Activated naive CD4-positive, alpha-beta T cell treated with anti-CD3 and anti-CD28 coated beads, Interleukin-2, amount 50 U/mL, for 72 hours (primary cell): ENCODE measurements around the gene ARPC1B. TPM values are rescaled to one million over a fixed set of nuclear protein-coding genes. Genes with fewer than 3 reads are reported as not detected.
"Not testable (repeated sequence)": the region's sequence is repeated elsewhere in the genome, so short reads cannot be mapped to it uniquely, and the experiment has no call there.

Source experiments
- ATAC-seq, 2 donors: fragments of 150-1000 bp; cut with Tn5 transposase; 2 replicates each; pipeline ENCODE4 v1.10.0; 2021; ENCODE audit warnings: mild to moderate bottlenecking in 2 of 2, moderate library complexity in 2 of 2
- DNase-seq, 2 donors: peaks; one replicate each; pipeline ENCODE4 v3.0.0; 2021 to 2022; ENCODE audit warnings: low spot score in 2 of 2
- H3K27ac Mint-ChIP-seq, 2 donors: one replicate each; pipeline ENCODE4 v1.8.0; 2022; ENCODE audit warnings: mild to moderate bottlenecking in 2 of 2, mixed read lengths in 2 of 2
- H3K36me3 Mint-ChIP-seq, 2 donors: one replicate each; pipeline ENCODE4 v1.8.0; 2022; ENCODE audit warnings: mixed read lengths in 2 of 2
- H3K9me3 Mint-ChIP-seq, 2 donors: one replicate each; pipeline ENCODE4 v1.8.0; 2022; ENCODE audit warnings: mixed read lengths in 2 of 2
- total RNA-seq, 2 donors: library from RNA; stranded (reverse); gene quantifications; one replicate each; pipeline ENCODE4 v1.2.3, GENCODE V29; 2022

Gene ARPC1B
- total RNA-seq = 100 to 1,000 TPM; 254 to 333 TPM

DNA sequence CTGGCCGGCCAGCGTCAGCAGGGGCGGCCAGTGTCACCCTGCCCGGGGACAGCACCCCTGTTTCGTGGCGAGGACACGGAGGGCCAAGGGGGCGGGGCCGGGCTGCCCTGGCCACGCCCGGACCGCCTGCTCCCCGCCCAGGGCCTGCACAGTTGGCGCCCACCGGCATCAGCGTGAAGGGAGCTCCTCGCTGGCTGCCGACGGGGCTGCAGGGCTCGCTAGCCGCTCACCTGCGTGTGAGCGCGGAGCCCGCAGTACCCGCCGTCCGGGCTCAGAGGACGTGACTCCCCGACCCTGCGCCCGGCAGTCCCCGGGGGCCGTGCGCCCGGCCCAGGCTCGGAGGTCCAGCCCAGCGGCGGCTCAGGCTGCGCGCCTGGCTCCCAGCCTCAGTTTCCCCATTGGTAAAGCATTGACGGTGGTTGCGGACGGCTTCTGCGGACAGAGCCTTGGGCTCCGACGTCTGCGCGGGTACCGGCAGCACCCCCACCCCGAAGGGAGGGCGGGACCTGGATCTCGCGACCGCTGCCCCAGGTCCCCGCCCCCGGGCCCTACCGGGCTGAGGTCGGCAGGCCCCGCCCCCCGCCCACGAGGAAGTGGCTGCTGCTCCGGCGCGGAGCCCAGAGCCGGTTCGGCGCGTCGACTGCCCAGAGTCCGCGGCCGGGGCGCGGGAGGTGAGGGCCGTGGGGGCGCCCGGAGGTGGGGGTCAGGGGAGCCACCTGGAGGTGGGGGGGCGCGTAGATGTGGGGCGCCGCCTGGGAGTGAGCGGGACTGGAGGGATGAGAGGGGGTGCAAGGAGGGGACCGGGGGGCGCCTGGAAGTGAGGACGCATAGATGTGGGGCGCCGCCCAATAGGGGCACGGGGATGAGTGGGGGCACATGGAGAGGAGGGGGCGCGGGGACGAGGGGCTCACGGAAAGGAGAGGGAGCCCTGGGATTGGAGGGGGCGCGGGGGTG lies at the start of gene ARPC1B:
Gene ARPC1B (plus strand): TSS at position 620 of the 954 bp plus-strand sequence. CDS start 10,985 bp downstream, outside the sequence.
- Mint-ChIP-seq H3K36me3 (peaks cover 0 to 15% of the 10 kb centered on the region in 2 donors), H3K9me3 (no peaks in the 10 kb centered on the region), H3K27ac (peak within 1 kb of the TSS; percentile 72 to 85)
- DNase-seq = peak; percentile 80 to 87
- peak; percentile 76 to 82 for ATAC-seq

GRCh38 chr7:99325001-99325493 lies 49.5 kb upstream of the ARPC1B start:
- ATAC-seq = no peak
- Mint-ChIP-seq H3K9me3 (no peaks in the 10 kb centered on the region), H3K36me3 (peaks cover 10% of the 10 kb centered on the region in 2 donors), H3K27ac (peak overlapping the region; percentile 84 to 97)
- no peak for DNase-seq

DNA sequence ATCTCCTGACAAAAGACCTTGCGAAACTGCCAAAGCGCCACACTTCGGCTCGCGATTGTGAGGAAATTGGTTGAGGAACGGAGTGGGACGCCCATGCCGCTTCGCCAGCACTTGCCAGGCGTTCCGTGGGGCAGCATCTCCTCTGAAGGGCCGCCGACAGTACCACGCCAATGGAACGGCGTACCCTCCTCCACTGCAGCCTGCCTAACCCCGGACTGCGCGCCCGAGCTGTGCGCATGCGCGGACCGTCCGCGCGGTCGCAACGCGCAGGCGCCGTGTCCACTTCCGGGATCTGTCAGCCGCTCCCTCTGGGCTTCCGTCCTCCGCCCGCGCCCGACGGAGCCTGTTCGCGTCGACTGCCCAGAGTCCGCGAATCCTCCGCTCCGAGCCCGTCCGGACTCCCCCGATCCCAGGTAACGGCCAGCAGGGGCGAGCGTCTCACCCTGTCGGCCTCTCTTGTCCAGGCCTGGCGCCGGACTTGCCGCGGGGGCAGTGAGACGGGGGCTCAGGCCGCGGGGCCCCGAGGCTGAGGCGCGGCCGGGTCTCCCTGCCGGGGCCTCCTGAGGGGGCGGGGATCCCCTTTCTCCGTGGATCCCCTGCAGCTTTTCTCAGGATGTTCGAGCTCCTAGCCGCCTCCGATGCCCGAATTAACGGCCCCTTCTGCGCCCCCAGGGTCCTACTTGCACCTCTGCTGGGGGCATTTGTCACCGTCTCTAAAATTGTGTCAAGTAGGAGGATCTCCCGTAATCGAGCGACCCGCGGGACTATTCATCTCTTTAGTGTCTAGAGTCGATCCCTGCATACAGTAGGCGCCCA lies 48.7 kb upstream of the ARPC1B start, which contains the start of gene ARPC1A:
Gene ARPC1A (plus strand): TSS at position 307 of the 816 bp plus-strand sequence. CDS start 7,456 bp downstream, outside the sequence.
- ATAC-seq (peak; percentile 92 to 93), DNase-seq (peak; percentile 95 to 96)
- peak within 1 kb of the TSS; percentile 84 to 97 for H3K27ac Mint-ChIP-seq
- peaks cover 10% of the 10 kb centered on the region in 2 donors for H3K36me3 Mint-ChIP-seq
- H3K9me3 Mint-ChIP-seq = no peaks in the 10 kb centered on the region

- no peak for ATAC-seq
- H3K9me3 Mint-ChIP-seq = no peaks in the 10 kb centered on the region
- peak overlapping the region; percentile 81 to 97 for H3K27ac Mint-ChIP-seq
- DNase-seq = no peak
- peaks cover 10% of the 10 kb centered on the region in 2 donors for H3K36me3 Mint-ChIP-seq
Observed at GRCh38 chr7:99326408-99326782, 48.1 kb upstream of the ARPC1B start.

GRCh38 chr7:99330314-99330961 lies 44.1 kb upstream of the ARPC1B start:
- peak; percentile 66 to 72 for ATAC-seq
- peak overlapping the region; percentile 79 to 92 for H3K27ac Mint-ChIP-seq
- not testable (repeated sequence) for H3K9me3 Mint-ChIP-seq, DNase-seq
- peaks cover 10 to 14% of the 10 kb centered on the region in 2 donors for H3K36me3 Mint-ChIP-seq

- peaks cover 10 to 16% of the 10 kb centered on the region in 2 donors for H3K36me3 Mint-ChIP-seq
- peak overlapping the region; percentile 40 to 79 for H3K27ac Mint-ChIP-seq
- ATAC-seq (peak; percentile 56 to 85), DNase-seq (no peak)
- H3K9me3 Mint-ChIP-seq = no peaks in the 10 kb centered on the region
Observed at GRCh38 chr7:99331002-99331401, 43.5 kb upstream of the ARPC1B start.

- ATAC-seq = no peak
- H3K36me3 Mint-ChIP-seq = peaks cover 5 to 25% of the 10 kb centered on the region in 2 donors
- H3K27ac Mint-ChIP-seq = peak overlapping the region in 1 of 2 donors; percentile 19
- DNase-seq = no peak
- H3K9me3 Mint-ChIP-seq = no peaks in the 10 kb centered on the region
Observed at GRCh38 chr7:99339595-99339994, 34.9 kb upstream of the ARPC1B start.

DNA sequence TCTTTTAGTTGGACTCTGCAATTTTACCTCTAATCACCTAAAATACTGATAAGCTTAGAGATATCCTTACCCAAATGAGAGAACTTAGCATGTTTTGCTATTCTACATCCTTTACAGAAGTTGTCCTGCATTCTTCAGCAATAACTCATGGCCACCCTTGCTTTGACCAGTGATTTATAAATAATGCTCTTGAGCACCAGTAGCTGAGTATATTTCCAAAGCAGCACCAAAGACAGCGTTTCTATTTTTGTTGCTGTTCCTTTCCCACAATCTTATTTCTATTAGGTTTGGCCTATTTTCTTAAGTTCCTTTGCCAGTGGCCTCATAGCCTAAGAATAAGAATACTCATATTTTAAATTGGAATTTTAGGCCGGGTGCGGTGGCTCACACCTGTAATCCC lies 33.9 kb upstream of the ARPC1B start:
- no peak for DNase-seq
- H3K9me3 Mint-ChIP-seq = no peaks in the 10 kb centered on the region
- H3K36me3 Mint-ChIP-seq = peaks cover 5 to 19% of the 10 kb centered on the region in 2 donors
- H3K27ac Mint-ChIP-seq = no peak overlapping the region
- no peak for ATAC-seq

DNA sequence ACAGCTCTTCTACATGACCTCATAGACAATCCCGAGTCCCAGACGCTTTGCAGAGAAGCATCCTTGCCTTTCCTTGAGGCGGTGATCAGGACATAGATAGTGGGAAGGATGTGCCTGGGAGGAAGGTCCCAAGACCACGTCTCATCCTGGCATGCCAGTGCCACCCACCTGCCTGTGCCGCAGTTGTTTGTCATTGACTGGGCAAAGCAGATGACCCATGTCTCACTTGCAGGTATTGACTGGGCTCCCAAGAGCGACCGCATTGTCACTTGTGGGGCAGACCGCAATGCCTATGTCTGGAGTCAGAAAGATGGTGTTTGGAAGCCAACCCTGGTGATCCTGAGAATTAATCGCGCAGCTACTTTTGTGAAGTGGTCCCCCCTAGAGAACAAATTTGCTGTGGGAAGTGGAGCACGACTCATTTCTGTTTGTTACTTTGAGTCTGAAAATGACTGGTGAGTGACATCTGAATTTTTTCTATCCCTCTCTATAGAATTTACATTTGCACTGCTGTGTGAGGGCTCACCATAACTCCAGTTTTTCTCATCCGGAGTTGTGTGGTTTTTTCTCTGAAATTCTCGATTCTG lies 30.4 kb upstream of the ARPC1B start:
- Mint-ChIP-seq H3K27ac (no peak overlapping the region), H3K36me3 (peaks cover 5 to 7% of the 10 kb centered on the region in 2 donors), H3K9me3 (no peaks in the 10 kb centered on the region)
- DNase-seq (no peak), ATAC-seq (peak; percentile 28 to 65)

- H3K36me3 Mint-ChIP-seq, H3K9me3 Mint-ChIP-seq, ATAC-seq, H3K27ac Mint-ChIP-seq, DNase-seq: not testable (repeated sequence)
Observed at GRCh38 chr7:99350641-99351040, 23.9 kb upstream of the ARPC1B start.

DNA sequence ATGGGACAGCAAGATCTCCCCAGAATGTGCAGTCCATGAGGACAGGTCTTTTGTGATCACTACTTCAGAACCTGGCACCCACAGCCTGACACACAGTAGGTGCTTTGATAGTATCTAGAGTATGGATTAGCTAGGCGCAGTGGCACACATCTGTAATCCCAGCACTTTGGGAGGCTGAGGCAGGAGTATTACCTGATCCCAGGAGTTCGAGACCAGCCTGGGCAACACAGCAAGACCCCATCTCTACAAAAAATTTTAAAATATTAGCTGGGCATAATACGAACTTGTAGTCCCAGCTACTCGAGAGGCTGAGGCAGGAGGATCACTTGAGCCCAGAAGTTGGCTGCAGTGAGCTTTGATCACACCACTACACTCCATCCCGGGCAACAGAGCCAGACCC lies 22.3 kb upstream of the ARPC1B start:
- Mint-ChIP-seq H3K27ac (no peak overlapping the region), H3K9me3 (no peaks in the 10 kb centered on the region), H3K36me3 (peaks cover 0 to 5% of the 10 kb centered on the region in 2 donors)
- DNase-seq (no peak), ATAC-seq (no peak)

- Mint-ChIP-seq H3K27ac (no peak overlapping the region), H3K36me3 (peaks cover 10 to 14% of the 10 kb centered on the region in 2 donors), H3K9me3 (no peaks in the 10 kb centered on the region)
- DNase-seq (no peak), ATAC-seq (no peak)
Observed at GRCh38 chr7:99355098-99355497, 19.4 kb upstream of the ARPC1B start.

DNA sequence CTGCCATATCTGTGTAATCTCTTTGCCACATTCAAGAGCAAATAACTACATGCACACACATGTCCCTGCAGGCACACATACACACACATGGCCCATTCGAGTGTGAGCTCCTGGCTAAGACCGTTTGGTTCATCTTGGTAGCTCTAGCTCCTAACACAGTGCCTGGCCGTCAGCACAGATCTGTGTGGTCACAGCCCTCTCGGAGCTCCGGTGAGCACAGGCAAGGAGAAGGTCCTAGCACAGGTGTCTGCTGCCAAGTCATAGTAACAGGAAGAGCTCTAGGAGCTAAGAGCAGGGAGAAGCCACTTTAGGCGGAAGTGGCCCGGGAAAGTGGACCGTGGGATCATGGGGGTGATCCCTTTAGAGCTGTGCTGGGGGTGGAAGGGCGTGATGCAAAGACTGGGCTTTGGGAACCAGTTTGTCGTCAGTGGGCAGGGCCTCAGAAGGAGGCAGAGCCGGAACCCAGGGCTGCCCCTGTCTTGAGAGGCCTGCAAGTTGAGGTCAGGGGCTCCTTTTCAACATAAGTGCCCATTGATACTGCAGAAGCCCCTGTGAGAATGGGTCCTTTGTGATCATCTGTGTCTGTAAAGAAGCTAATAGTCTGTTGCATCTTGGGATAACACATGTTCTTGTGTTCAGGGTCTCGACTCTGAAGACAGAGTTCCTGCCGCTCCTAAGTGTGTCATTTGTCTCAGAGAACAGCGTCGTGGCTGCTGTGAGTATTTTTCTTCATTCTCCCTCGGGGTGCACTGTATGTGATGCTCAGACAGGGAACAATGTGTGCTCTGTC lies 16.6 kb upstream of the ARPC1B start:
- Mint-ChIP-seq H3K27ac (peak overlapping the region; percentile 21 to 84), H3K9me3 (no peaks in the 10 kb centered on the region), H3K36me3 (peaks cover 9 to 10% of the 10 kb centered on the region in 2 donors)
- DNase-seq (no peak), ATAC-seq (no peak)

DNA sequence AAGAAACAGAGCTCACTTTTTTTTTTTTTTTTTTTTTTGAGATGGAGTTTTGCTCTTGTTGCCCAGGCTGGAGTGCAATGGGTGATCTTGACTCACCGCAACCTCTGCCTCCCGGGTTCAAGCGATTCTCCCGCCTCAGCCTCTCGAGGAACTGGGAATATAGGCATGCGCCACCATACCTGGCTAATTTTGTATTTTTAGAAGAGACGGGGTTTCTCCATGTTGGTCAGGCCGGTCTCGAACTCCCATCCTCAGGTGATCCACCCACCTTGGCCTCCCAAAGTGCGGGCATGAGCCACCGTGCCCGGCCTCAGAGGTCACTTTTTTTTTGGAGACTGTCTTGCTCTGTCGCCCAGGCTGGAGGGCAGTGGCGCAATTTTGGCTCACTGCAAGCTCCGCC lies 16.0 kb upstream of the ARPC1B start:
- H3K36me3 Mint-ChIP-seq, DNase-seq, ATAC-seq, H3K9me3 Mint-ChIP-seq: not testable (repeated sequence)
- H3K27ac Mint-ChIP-seq = peak overlapping the region in 1 of 2 donors; percentile 21

GRCh38 chr7:99359465-99360154 lies 14.9 kb upstream of the ARPC1B start:
- Mint-ChIP-seq H3K27ac (peak overlapping the region in 1 of 2 donors; percentile 14), H3K36me3 (peaks cover 9 to 10% of the 10 kb centered on the region in 2 donors), H3K9me3 (no peaks in the 10 kb centered on the region)
- ATAC-seq (no peak), DNase-seq (no peak)
